HUDEP-2 (cell line): ENCODE data around the gene KIF1B.

ENCODE experiments used
- DNase-seq, 76 experiments: peaks; one replicate each; lab custom pipeline; 2025; ENCODE audit not compliant: unreplicated experiment in 76 of 76; lab: John Stamatoyannopoulos, UW

Gene KIF1B

GRCh38 chr1:10379101-10379620 lies 168.8 kb downstream of the KIF1B start:
- DNase-seq: no peak

GRCh38 chr1:10379676-10380075 lies 169.3 kb downstream of the KIF1B start:
- DNase-seq: no peak

- DNase-seq: peak in 1 of 76 experiments; percentile 16
Measured at GRCh38 chr1:10380594-10381275, 170.4 kb downstream of the KIF1B start.

GRCh38 chr1:10383630-10384029 lies 173.3 kb downstream of the KIF1B start:
- DNase-seq: no peak

GRCh38 chr1:10384219-10384618 lies 173.8 kb downstream of the KIF1B start:
- DNase-seq: no peak

GRCh38 chr1:10386761-10387676 lies 176.6 kb downstream of the KIF1B start:
- no peak for DNase-seq

- DNase-seq: no peak
Measured at GRCh38 chr1:10387677-10388386, 177.5 kb downstream of the KIF1B start.

GRCh38 chr1:10388387-10388715 lies 178.0 kb downstream of the KIF1B start:
- DNase-seq: no peak

GRCh38 chr1:10389271-10389973 lies 179.1 kb downstream of the KIF1B start:
- DNase-seq: no peak

GRCh38 chr1:10396870-10397269 lies 186.5 kb downstream of the KIF1B start:
- no peak for DNase-seq

- peak in 2 of 76 experiments; percentile 63 to 94 for DNase-seq
Measured at GRCh38 chr1:10398278-10398733, 187.9 kb downstream of the KIF1B start.

- peak; percentile 43 to 99 (median 97) for DNase-seq
Measured at GRCh38 chr1:10398734-10399443, 188.5 kb downstream of the KIF1B start, which contains the start of gene PGD. PGD (plus strand) TSS chr1:10399064; CDS start chr1:10399118, 54 bp downstream.

- DNase-seq: peak in 15 of 76 experiments; percentile 11 to 55 (median 30)
Measured at GRCh38 chr1:10399444-10399941, 189.1 kb downstream of the KIF1B start.

- DNase-seq: no peak
Measured at GRCh38 chr1:10400013-10400412, 189.6 kb downstream of the KIF1B start.

- no peak for DNase-seq
Measured at GRCh38 chr1:10401281-10401680, 190.9 kb downstream of the KIF1B start.

GRCh38 chr1:10402729-10403274 lies 192.4 kb downstream of the KIF1B start:
- no peak for DNase-seq

GRCh38 chr1:10407201-10407600 lies 196.8 kb downstream of the KIF1B start:
- no peak for DNase-seq

GRCh38 chr1:10415211-10415930 lies 205.0 kb downstream of the KIF1B start:
- DNase-seq: peak in 35 of 76 experiments; percentile 5 to 63 (median 26)
